ENCODE measurements around the gene DAPP1.

DAPP1 gene

GRCh38 chr4:99857307-99857706 lies 40.7 kb downstream of the DAPP1 start:
- DNase-seq = no peak

GRCh38 chr4:99859618-99860017 lies 43.0 kb downstream of the DAPP1 start:
- no peak for DNase-seq

GRCh38 chr4:99860521-99860920 lies 43.9 kb downstream of the DAPP1 start:
- DNase-seq = no peak

- no peak for DNase-seq
Observed at GRCh38 chr4:99861120-99861905, 44.7 kb downstream of the DAPP1 start.

GRCh38 chr4:99863804-99864203 lies 47.2 kb downstream of the DAPP1 start:
- DNase-seq = no peak

- DNase-seq = no peak
Observed at GRCh38 chr4:99868126-99868596, 51.5 kb downstream of the DAPP1 start.

- DNase-seq = no peak
Observed at GRCh38 chr4:99872570-99872969, 55.9 kb downstream of the DAPP1 start.

GRCh38 chr4:99875071-99875470 lies 58.4 kb downstream of the DAPP1 start:
- DNase-seq = no peak

GRCh38 chr4:99876946-99877345 lies 60.3 kb downstream of the DAPP1 start:
- no peak for DNase-seq

GRCh38 chr4:99878604-99879003 lies 62.0 kb downstream of the DAPP1 start:
- no peak for DNase-seq

GRCh38 chr4:99879458-99879857 lies 62.8 kb downstream of the DAPP1 start:
- DNase-seq = no peak

GRCh38 chr4:99885063-99885664 lies 68.5 kb downstream of the DAPP1 start:
- no peak for DNase-seq

GRCh38 chr4:99885687-99886086 lies 69.1 kb downstream of the DAPP1 start:
- DNase-seq = no peak

- DNase-seq = no peak
Observed at GRCh38 chr4:99886146-99886545, 69.5 kb downstream of the DAPP1 start.

GRCh38 chr4:99887837-99888236 lies 71.2 kb downstream of the DAPP1 start:
- no peak for DNase-seq

- DNase-seq = no peak
Observed at GRCh38 chr4:99891351-99891750, 74.7 kb downstream of the DAPP1 start.

- no peak for DNase-seq
Observed at GRCh38 chr4:99893029-99893428, 76.4 kb downstream of the DAPP1 start.

GRCh38 chr4:99893839-99894160 lies 77.2 kb downstream of the DAPP1 start:
- no peak for DNase-seq

GRCh38 chr4:99894161-99894997 lies 77.8 kb downstream of the DAPP1 start, which contains the start of gene LAMTOR3:
TSS of gene LAMTOR3 (minus strand) at chr4:99894427. CDS start at chr4:99893963, 464 bp downstream.
- DNase-seq = peak; percentile 74

- DNase-seq = no peak
Observed at GRCh38 chr4:99894998-99895397, 78.4 kb downstream of the DAPP1 start.

GRCh38 chr4:99915449-99915848 lies 98.8 kb downstream of the DAPP1 start:
- DNase-seq = no peak

GRCh38 chr4:99917575-99917974 lies 100.9 kb downstream of the DAPP1 start:
- no peak for DNase-seq

- no peak for DNase-seq
Observed at GRCh38 chr4:99918656-99919055, 102.0 kb downstream of the DAPP1 start.
